Measurements from ENCODE around the gene EPB41L2. TPM values are rescaled to one million over a fixed set of nuclear protein-coding genes. Genes with fewer than 3 reads are reported as not detected.

The EPB41L2 gene
- total RNA-seq, 6 donors from 2014 or later, result 68.7 to 201 (median 98.2) TPM

- Histone ChIP-seq H3K27me3 (no peaks in the 10 kb centered on the region), H3K9me3 (no peaks in the 10 kb centered on the region), H3K4me3 (no peak overlapping the region), H3K27ac (no peak overlapping the region), H3K36me3 (peaks cover 0 to 2% (median 0%) of the 10 kb centered on the region in 4 donors), H3K4me1 (no peaks in the 10 kb centered on the region)
- no peak for ATAC-seq (ENCODE audit: low FRiP score in 2 of 2)
- DNase-seq, result no peak
- WGBS, 2 donors, result 95 to 96% methylated on average over 5 of the region's 5 CpGs
- TF ChIP-seq EP300 (IDR thresholded peaks at IDR 0.05) (no peak), CTCF (IDR thresholded peaks at IDR 0.05) (no peak), POLR2A (IDR thresholded peaks at IDR 0.05) (no peak), POLR2AphosphoS5 (IDR thresholded peaks at IDR 0.05) (no peak)
Observed at GRCh38 chr6:130834482-130835251, 228.4 kb downstream of the EPB41L2 start.

GRCh38 chr6:130833569-130833968, 229.5 kb downstream of the EPB41L2 start:
- no peaks in the 10 kb centered on the region for H3K9me3 ChIP-seq
- H3K4me1 ChIP-seq, result no peaks in the 10 kb centered on the region
- ATAC-seq (ENCODE audit: low FRiP score in 2 of 2) (no peak), DNase-seq (no peak)
- no peak for TF ChIP-seq CTCF (IDR thresholded peaks at IDR 0.05)
- no peak for TF ChIP-seq POLR2A (IDR thresholded peaks at IDR 0.05)
- TF ChIP-seq EP300 (IDR thresholded peaks at IDR 0.05), result no peak
- no peak for TF ChIP-seq POLR2AphosphoS5 (IDR thresholded peaks at IDR 0.05)
- no peaks in the 10 kb centered on the region for H3K36me3 ChIP-seq
- 88 to 94% methylated on average over 1 of the region's 1 CpG for WGBS, 2 donors
- no peak overlapping the region for H3K27ac ChIP-seq
- H3K27me3 ChIP-seq, result no peaks in the 10 kb centered on the region
- no peak overlapping the region for H3K4me3 ChIP-seq

- no peak overlapping the region for H3K4me3 ChIP-seq
- no peaks in the 10 kb centered on the region for H3K27me3 ChIP-seq
- no peak for ATAC-seq (ENCODE audit: low FRiP score in 2 of 2)
- H3K9me3 ChIP-seq, result no peaks in the 10 kb centered on the region
- DNase-seq, result no peak
- no peaks in the 10 kb centered on the region for H3K4me1 ChIP-seq
- H3K27ac ChIP-seq, result no peak overlapping the region
- no peaks in the 10 kb centered on the region for H3K36me3 ChIP-seq
- 92 to 94% methylated on average over 5 of the region's 5 CpGs for WGBS, 2 donors
- TF ChIP-seq EP300 (IDR thresholded peaks at IDR 0.05) (no peak), CTCF (IDR thresholded peaks at IDR 0.05) (no peak), POLR2AphosphoS5 (IDR thresholded peaks at IDR 0.05) (no peak), POLR2A (IDR thresholded peaks at IDR 0.05) (no peak)
Observed at GRCh38 chr6:130831607-130832006, 231.4 kb downstream of the EPB41L2 start.

- Histone ChIP-seq H3K4me3 (no peak overlapping the region), H3K9me3 (no peaks in the 10 kb centered on the region), H3K36me3 (no peaks in the 10 kb centered on the region), H3K27me3 (no peaks in the 10 kb centered on the region), H3K4me1 (no peaks in the 10 kb centered on the region), H3K27ac (no peak overlapping the region)
- TF ChIP-seq POLR2AphosphoS5 (IDR thresholded peaks at IDR 0.05), result no peak
- TF ChIP-seq EP300 (IDR thresholded peaks at IDR 0.05), result no peak
- no peak for TF ChIP-seq POLR2A (IDR thresholded peaks at IDR 0.05)
- TF ChIP-seq CTCF (IDR thresholded peaks at IDR 0.05), result no peak
- 63 to 78% methylated on average over 4 of the region's 4 CpGs for WGBS, 2 donors
- ATAC-seq (ENCODE audit: low FRiP score in 2 of 2), result no peak
- DNase-seq, result no peak
Observed at GRCh38 chr6:130829333-130829910, 233.6 kb downstream of the EPB41L2 start.

Measured in upper lobe of left lung (tissue), 6 donors.